ENCODE measurements around the gene HOXA3.

DNA sequence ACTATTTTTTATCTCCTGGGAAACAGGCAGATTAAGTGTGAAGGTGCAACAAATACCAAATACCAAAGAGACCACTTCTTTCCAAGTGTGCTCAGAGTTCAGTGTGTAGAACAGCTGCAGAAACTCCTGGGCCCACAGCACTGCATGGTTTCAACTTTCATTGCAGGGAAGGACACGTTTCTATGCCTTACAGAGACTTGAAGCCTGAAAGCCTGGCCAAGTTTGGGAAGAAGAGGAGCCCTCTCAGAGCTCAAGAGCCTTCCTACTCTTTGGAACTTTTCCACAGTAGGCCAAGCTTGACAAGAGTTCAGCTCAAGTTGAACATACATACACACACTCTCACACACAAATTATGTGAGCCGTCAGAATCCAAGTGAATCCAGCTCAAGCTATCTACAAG, 24.3 kb downstream of the HOXA3 start:
- no peak for TF ChIP-seq CTCF (IDR thresholded peaks at IDR 0.05; ENCODE audit: low read length)
- TF ChIP-seq EZH2 (optimal IDR thresholded peaks at IDR 0.05; ENCODE audit: low read depth, low read length) = no peak

Data from MM.1S (cell line).